GM12878 (cell line): ENCODE measurements around the gene NTM. TPM values are rescaled to one million over a fixed set of nuclear protein-coding genes. Genes with fewer than 3 reads are reported as not detected.

Source experiments
- ATAC-seq: fragments of 200-7000 bp; cut with Tn5 transposase; 3 replicates; pipeline ENCODE4 v1.9.1; 2020; ENCODE audit warnings: mild to moderate bottlenecking, moderate library complexity
- BruUV-seq: library from RNA; stranded (reverse); fragments of 400-500 nt; replicated peaks from 2 replicates; lab custom pipeline; 2021; lab: Mats Ljungman, UMichigan
- CTCF ChIA-PET: fragments of 300-600 bp; sonication (Branson Sonifier 250); formaldehyde crosslinking; extraction: SDS; loops from one replicate; lab custom pipeline; 2021; ENCODE audit warnings: inconsistent platforms; lab: Yijun Ruan, JAX
- POLR2A ChIA-PET: fragments of 350-600 bp; formaldehyde crosslinking; extraction: SDS; loops from one replicate; lab custom pipeline; 2021; ENCODE audit warnings: inconsistent platforms; lab: Charles Lee
- RAD21 ChIA-PET: fragments of 300-600 bp; sonication (Branson Sonifier 250); formaldehyde crosslinking; loops from one replicate; lab custom pipeline; 2023; ENCODE audit warnings: antibody characterized with exemption; ENCODE audit not compliant: unreplicated experiment; lab: Charles Lee
- SMC1A ChIA-PET: fragments of 300-600 bp; sonication (Branson Sonifier 250); formaldehyde crosslinking; loops from one replicate; lab custom pipeline; 2023; ENCODE audit not compliant: unreplicated experiment, uncharacterized antibody; lab: Charles Lee
- DNase-seq: peaks from one replicate; pipeline ENCODE4 v3.0.0-alpha.2; 2011; ENCODE audit warnings: low read depth, low spot score
- FAIRE-seq: peaks from 3 replicates; lab custom pipeline; 2011; peaks lifted over from hg19 to GRCh38; lab: Jason Lieb, UNC
- H2AFZ ChIP-seq: 2 replicates; pipeline ENCODE4 v1.6.0; 2011; ENCODE audit warnings: low read depth, low read length, control low read depth; ENCODE audit not compliant: control insufficient read depth
- H3K27ac ChIP-seq: 2 replicates; pipeline ENCODE4 v1.5.1; 2011; ENCODE audit warnings: control low read depth; ENCODE audit not compliant: control insufficient read depth, insufficient read depth
- H3K27me3 ChIP-seq, 2 experiments: replicated peaks in 1 of 2; 2 replicates each; pipeline versions ENCODE4 v1.6.0 to v1.6.1; 2011; ENCODE audit warnings: low read length in 1 of 2; ENCODE audit not compliant: control insufficient read depth in 2 of 2, insufficient read depth in 2 of 2
- H3K36me3 ChIP-seq, 2 experiments: 2 replicates each; pipeline ENCODE4 v1.5.1; 2011; ENCODE audit warnings: low read length in 1 of 2; ENCODE audit not compliant: control insufficient read depth in 2 of 2, insufficient read depth in 2 of 2
- H3K4me1 ChIP-seq: 2 replicates; pipeline ENCODE4 v1.6.1; 2011; ENCODE audit warnings: mild to moderate bottlenecking, low read length, moderate library complexity, mixed read lengths; ENCODE audit not compliant: control insufficient read depth, insufficient read depth
- H3K4me2 ChIP-seq: 2 replicates; pipeline ENCODE4 v1.6.0; 2011; ENCODE audit warnings: control low read depth; ENCODE audit not compliant: control insufficient read depth, insufficient read depth
- H3K4me3 ChIP-seq: fragments of 200-600 bp; sonication (generic); 2 replicates; pipeline ENCODE4 v1.5.1; 2016
- H3K79me2 ChIP-seq: 2 replicates; pipeline ENCODE4 v1.6.0; 2011; ENCODE audit warnings: low read length; ENCODE audit not compliant: control insufficient read depth, insufficient read depth
- H3K9ac ChIP-seq: 2 replicates; pipeline ENCODE4 v1.8.0; 2011; ENCODE audit warnings: low read length, control low read depth, mixed read lengths; ENCODE audit not compliant: control insufficient read depth, insufficient read depth
- H3K9me3 ChIP-seq: replicated peaks from 3 replicates; pipeline ENCODE4 v1.5.1; 2011; ENCODE audit warnings: mild to moderate bottlenecking, low read length; ENCODE audit not compliant: control insufficient read depth, insufficient read depth
- H4K20me1 ChIP-seq: 2 replicates; pipeline ENCODE4 v1.6.0; 2011; ENCODE audit not compliant: control insufficient read depth, insufficient read depth
- BACH1 ChIP-seq: fragments of 450-650 bp; IDR thresholded peaks from 2 replicates; pipeline ENCODE4 v1.6.1; 2017; ENCODE audit warnings: mild to moderate bottlenecking, borderline replicate concordance
- CREM ChIP-seq: IDR thresholded peaks from 2 replicates; pipeline ENCODE4 v1.6.1; 2014; ENCODE audit warnings: antibody characterized with exemption, low read depth
- ESRRA ChIP-seq: IDR thresholded peaks from 2 replicates; pipeline ENCODE4 v1.6.1; 2012; ENCODE audit warnings: mild to moderate bottlenecking, low read length, improper control_type of control experiment
- GATAD2B ChIP-seq: fragments of 450-650 bp; conservative IDR thresholded peaks from 2 replicates; pipeline ENCODE4 v1.6.1; 2017; ENCODE audit warnings: low read depth, mild to moderate bottlenecking, moderate library complexity
- MAX ChIP-seq: IDR thresholded peaks from 2 replicates; pipeline ENCODE4 v1.6.1; 2012; ENCODE audit warnings: low read depth, low read length, improper control_type of control experiment
- NR2C2 ChIP-seq: IDR thresholded peaks from 2 replicates; pipeline ENCODE4 v1.6.1; 2011; ENCODE audit warnings: borderline replicate concordance, low read depth; ENCODE audit not compliant: control insufficient read depth, insufficient read length
- NR2F1 ChIP-seq: fragments of 450-650 bp; conservative IDR thresholded peaks from 2 replicates; pipeline ENCODE4 v1.6.1; 2017; ENCODE audit warnings: mild to moderate bottlenecking
- RFX5 ChIP-seq: IDR thresholded peaks from 2 replicates; pipeline ENCODE4 v1.6.1; 2011; ENCODE audit warnings: low read depth, low read length, improper control_type of control experiment
- TAF1 ChIP-seq: IDR thresholded peaks from 2 replicates; pipeline ENCODE4 v1.6.1; 2011; ENCODE audit warnings: mild to moderate bottlenecking, low read depth, low read length, borderline replicate concordance
- USF2 ChIP-seq: IDR thresholded peaks from 2 replicates; pipeline ENCODE4 v1.6.1; 2011; ENCODE audit warnings: low read depth, low read length, improper control_type of control experiment, borderline replicate concordance
- ZBTB11 ChIP-seq: fragments of 450-650 bp; formaldehyde crosslinking; IDR thresholded peaks from 2 replicates; pipeline ENCODE4 v1.5.0; 2022; ENCODE audit warnings: mild to moderate bottlenecking, missing genetic modification characterization
- ZNF24 ChIP-seq: fragments of 450-650 bp; IDR thresholded peaks from 2 replicates; pipeline ENCODE4 v1.6.1; 2017; ENCODE audit warnings: antibody characterized with exemption, mild to moderate bottlenecking
- ZNF622 ChIP-seq: fragments of 450-650 bp; IDR thresholded peaks from 2 replicates; pipeline ENCODE4 v1.6.1; 2017; ENCODE audit warnings: mild to moderate bottlenecking, inconsistent platforms
- ZNF687 ChIP-seq: fragments of 450-650 bp; IDR thresholded peaks from 2 replicates; pipeline ENCODE4 v1.6.1; 2017; ENCODE audit warnings: mild to moderate bottlenecking, moderate library complexity
- WGBS: methylation state at CpG from one replicate; pipeline ENCODE4 v1.1.6; 2016; ENCODE audit warnings: low lambda C conversion rate; ENCODE audit not compliant: insufficient replicate concordance, insufficient coverage; ENCODE audit errors: missing lambda C conversion rate; 5-methylcytosine and 5-hydroxymethylcytosine counted together
- in situ Hi-C: fragments of 300-500 bp; cut with MboI; formaldehyde crosslinking; loops from 9 replicates; pipeline ENCODE4 v1.14.3; 2018; ENCODE audit warnings: mixed read lengths
- intact Hi-C: fragments of 100-400 bp; cut with micrococcal nuclease; formaldehyde crosslinking; loops from one replicate; pipeline ENCODE4 v1.14.2; 2022; ENCODE audit not compliant: unreplicated experiment
- polyA plus RNA-seq, 11 experiments: library from polyadenylated mRNA; depleted of rRNA in 4 of 11; unstranded in 6 of 11; stranded (reverse) in 5 of 11; fragments of >200 nt; fragmentation: Nextera tagmentation in 4 of 11; fragmentation: Illumina TruSeq in 1 of 11; extraction: Ambion mirVana in 4 of 11; extraction: Trizol in 1 of 11; gene quantifications; 1 replicate in 1 of 11; 2 replicates in 10 of 11; pipeline versions ENCODE4 v1.2.1 to v1.2.3, GENCODE V29; 2011 to 2016; ENCODE audit warnings: inconsistent platforms in 2 of 11, missing spikeins in 2 of 11, low read depth in 1 of 11
- total RNA-seq, 4 experiments: library from RNA; depleted of rRNA in 3 of 4; stranded (reverse); fragments of >200 nt in 3 of 4; fragmentation: Illumina TruSeq in 1 of 4; extraction: Trizol in 1 of 4; gene quantifications; 2 replicates each; pipeline versions ENCODE4 v1.2.1 to v1.2.3, GENCODE V29; 2013 to 2021

NTM gene
- total and polyA plus RNA-seq, 10 of the 15 experiments (the other 5 are each of a cell fraction or from before 2014, with no cell fraction given): not detected

GRCh38 chr11:132347156-132348090, 977.0 kb downstream of the NTM start:
- Histone ChIP-seq H3K27me3 (no peaks in the 10 kb centered on the region), H3K4me3 (no peak overlapping the region), H3K4me2 (peak overlapping the region; percentile 35; the same call in 1 of the 2 replicates), H3K36me3 (no peaks in the 10 kb centered on the region), H3K9ac (no peak overlapping the region), H3K9me3 (no peaks in the 10 kb centered on the region), H2AFZ (no peak overlapping the region), H3K27ac (no peak overlapping the region), H3K79me2 (no peaks in the 10 kb centered on the region), H4K20me1 (no peaks in the 10 kb centered on the region), H3K4me1 (peaks cover 21% of the 10 kb centered on the region; the same call in 1 of the 2 replicates)
- WGBS: 54% methylated on average over 20 of the region's 22 CpGs
- RAD21 ChIA-PET: no interaction called here
- intact Hi-C loops: no loop called here
- POLR2A ChIA-PET: interaction anchor here (0.6 kb wide), 1 partner anchor 15 kb away, joined by 3 read pairs; no protein-coding TSS in a partner anchor
- SMC1A ChIA-PET: interaction anchor here (1.5 to 2.9 kb wide), 2 partner anchors 9 to 14 kb away, joined by 3 to 9 read pairs; no protein-coding TSS in a partner anchor
- no peak for ATAC-seq
- no peak for DNase-seq
- in situ Hi-C loops: no loop called here
- BruUV-seq: no TSS peak
- CTCF ChIA-PET: interaction anchor here (1.2 kb wide), 1 partner anchor 34 kb away, joined by 4 read pairs; no protein-coding TSS in a partner anchor
- FAIRE-seq: no peak
- no peak for TF ChIP-seq ZNF622
- no peak for TF ChIP-seq CREM
- no peak for TF ChIP-seq RFX5
- TF ChIP-seq MAX: no peak
- TF ChIP-seq TAF1: no peak
- TF ChIP-seq ZBTB11 (CRISPR knock-in tag): no peak
- no peak for TF ChIP-seq NR2F1
- no peak for TF ChIP-seq ZNF24
- TF ChIP-seq NR2C2: no peak
- TF ChIP-seq GATAD2B: no peak
- TF ChIP-seq USF2: no peak
- TF ChIP-seq BACH1: no peak
- no peak for TF ChIP-seq ESRRA
- TF ChIP-seq ZNF687: no peak
